Mammary epithelial cell (primary cell): ENCODE measurements around the gene GPS1.

Experiments
- CTCF ChIP-seq, 2 donors: IDR thresholded peaks in 1 of 2; conservative IDR thresholded peaks in 1 of 2; 2 replicates each; pipeline ENCODE4 v1.5.1; 2011 to 2012; ENCODE audit warnings: inconsistent platforms in 2 of 2, low read length in 2 of 2, mild to moderate bottlenecking in 2 of 2, control low read depth in 1 of 2, low read depth in 1 of 2; ENCODE audit not compliant: insufficient read depth in 1 of 2; ENCODE audit errors: extremely low read depth in 1 of 2
- EZH2 ChIP-seq: IDR thresholded peaks from 2 replicates; pipeline ENCODE4 v1.6.1; 2012; ENCODE audit warnings: low read length, inconsistent platforms, borderline replicate concordance

- no peak for TF ChIP-seq CTCF (conservative IDR thresholded peaks at IDR 0.05 in 1 of 2, IDR thresholded peaks at IDR 0.05 in 1 of 2; ENCODE audit: extremely low read depth in 1 of 2, insufficient read depth in 1 of 2, low read depth in 1 of 2, low read length in 2 of 2)
- TF ChIP-seq EZH2 = no peak
Measured at GRCh38 chr17:82059272-82060000, 7.7 kb downstream of the GPS1 start.
